NT2/D1 (cell line): ENCODE measurements around the gene SLC16A5.

Experiments
- SUZ12 ChIP-seq: IDR thresholded peaks from 2 replicates; pipeline ENCODE4 v1.6.1; 2011; ENCODE audit not compliant: insufficient read length, insufficient read depth; ENCODE audit errors: extremely low read depth
- YY1 ChIP-seq: IDR thresholded peaks from 2 replicates; pipeline ENCODE4 v1.6.1; 2011; ENCODE audit not compliant: insufficient read length, insufficient read depth
- ZNF274 ChIP-seq: IDR thresholded peaks from 2 replicates; pipeline ENCODE4 v1.6.1; 2011; ENCODE audit warnings: mild to moderate bottlenecking, low read depth, low read length

DNA sequence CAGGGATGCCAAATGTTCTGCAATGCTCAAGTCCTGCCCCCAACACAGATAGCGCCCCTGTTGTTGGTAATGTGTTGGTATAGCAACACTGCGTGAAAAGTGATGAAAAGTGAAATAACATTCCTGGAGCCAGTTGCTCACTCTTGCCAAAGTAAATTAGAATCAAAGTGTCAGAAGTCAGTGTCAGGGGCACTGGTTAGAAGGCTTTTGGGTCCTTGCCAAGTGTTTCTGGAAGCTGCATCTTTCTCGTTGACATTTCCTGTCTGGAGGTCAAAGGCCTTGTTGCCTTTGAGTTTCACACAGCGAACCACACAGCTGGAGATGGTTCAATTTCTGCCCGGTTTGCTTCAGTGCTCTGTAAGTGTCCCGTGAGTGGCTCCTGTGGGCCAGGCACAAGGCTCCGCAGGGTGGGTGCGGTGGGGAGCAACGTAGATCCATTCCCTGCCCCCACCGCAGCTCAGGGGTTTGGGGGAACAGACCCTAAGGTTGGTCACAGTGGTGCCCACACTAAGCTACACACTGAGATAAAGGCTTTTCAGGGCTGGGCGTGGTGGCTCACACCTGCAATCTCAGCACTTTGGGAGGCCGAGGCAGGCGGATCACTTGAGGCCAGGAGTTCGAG lies 3.6 kb upstream of the SLC16A5 start:
- no peak for TF ChIP-seq YY1
- TF ChIP-seq ZNF274, result no peak
- no peak for TF ChIP-seq SUZ12
